CD14-positive monocyte (primary cell): ENCODE data around the gene PDE4B. TPM values are rescaled to one million over a fixed set of nuclear protein-coding genes. Genes with fewer than 3 reads are reported as not detected.

ENCODE experiments used
- DNase-seq, 3 donors: peaks; one replicate each; pipeline ENCODE4 v3.0.0-alpha.2; 2011 to 2022
- H2AFZ ChIP-seq: 2 replicates; pipeline ENCODE4 v1.6.0; 2012; ENCODE audit warnings: mild to moderate bottlenecking, low read depth, low read length, inconsistent platforms; ENCODE audit not compliant: insufficient read depth, poor library complexity, severe bottlenecking
- H3K27ac ChIP-seq, 2 donors: 1 replicate in 1 of 2; 2 replicates in 1 of 2; pipeline ENCODE4 v1.5.1; 2012 to 2013; ENCODE audit warnings: low read length in 2 of 2, control low read depth in 1 of 2, inconsistent platforms in 1 of 2, low read depth in 1 of 2, mild to moderate bottlenecking in 1 of 2
- H3K27me3 ChIP-seq, 2 donors: one replicate each; pipeline versions ENCODE4 v1.6.0 to v1.6.1; 2011 to 2013; ENCODE audit warnings: low read length in 2 of 2; ENCODE audit not compliant: control insufficient read depth in 2 of 2, insufficient read depth in 2 of 2
- H3K36me3 ChIP-seq, 2 donors: replicated peaks in 1 of 2; 1 replicate in 1 of 2; 2 replicates in 1 of 2; pipeline versions ENCODE4 v1.5.1 to v1.6.1; 2012 to 2013; ENCODE audit warnings: low read length in 2 of 2, control low read depth in 1 of 2, inconsistent platforms in 1 of 2, mild to moderate bottlenecking in 1 of 2; ENCODE audit not compliant: insufficient read depth in 2 of 2, control insufficient read depth in 1 of 2
- H3K4me1 ChIP-seq, 2 donors: 1 replicate in 1 of 2; 2 replicates in 1 of 2; pipeline versions ENCODE4 v1.5.1 to v1.6.1; 2012 to 2013; ENCODE audit warnings: low read length in 2 of 2, control low read depth in 1 of 2, inconsistent platforms in 1 of 2, mild to moderate bottlenecking in 1 of 2, moderate library complexity in 1 of 2; ENCODE audit not compliant: insufficient read depth in 2 of 2, control insufficient read depth in 1 of 2
- H3K4me2 ChIP-seq: replicated peaks from 2 replicates; pipeline ENCODE3; 2012; ENCODE audit warnings: low read length, moderate library complexity, mild to moderate bottlenecking; ENCODE audit not compliant: poor library complexity, severe bottlenecking; ENCODE audit errors: extremely low read depth
- H3K4me3 ChIP-seq, 3 experiments: fragments of 200-600 bp in 1 of 3; sonication (generic) in 1 of 3; replicated peaks in 1 of 3; 1 replicate in 2 of 3; 2 replicates in 1 of 3; pipeline ENCODE4 v1.5.1; 2011 to 2013; ENCODE audit warnings: low read length in 3 of 3, mild to moderate bottlenecking in 3 of 3, control low read depth in 2 of 3, low read depth in 2 of 3, inconsistent platforms in 1 of 3, moderate library complexity in 1 of 3
- H3K79me2 ChIP-seq: 2 replicates; pipeline ENCODE4 v1.6.0; 2012; ENCODE audit warnings: mild to moderate bottlenecking, control low read depth, inconsistent platforms, low read length, moderate library complexity; ENCODE audit not compliant: insufficient read depth
- H3K9ac ChIP-seq: 2 replicates; pipeline ENCODE4 v1.6.0; 2017; ENCODE audit warnings: low read length, mild to moderate bottlenecking; ENCODE audit not compliant: insufficient read depth, poor library complexity, severe bottlenecking
- H3K9me3 ChIP-seq, 2 donors: replicated peaks in 1 of 2; 1 replicate in 1 of 2; 2 replicates in 1 of 2; pipeline versions ENCODE4 v1.5.1 to v1.6.1; 2012 to 2013; ENCODE audit warnings: low read length in 2 of 2, control low read depth in 1 of 2; ENCODE audit not compliant: control insufficient read depth in 1 of 2, insufficient read depth in 1 of 2
- H4K20me1 ChIP-seq: 2 replicates; pipeline ENCODE4 v1.6.0; 2012; ENCODE audit warnings: mild to moderate bottlenecking, low read length, control low read depth, moderate library complexity; ENCODE audit not compliant: insufficient read depth
- H3K27ac Mint-ChIP-seq, 7 donors: one replicate each; pipeline ENCODE4 v1.8.0; 2020; ENCODE audit warnings: mild to moderate bottlenecking in 7 of 7, mixed read lengths in 7 of 7, moderate library complexity in 6 of 7, inconsistent platforms in 2 of 7
- H3K27me3 Mint-ChIP-seq, 3 donors: one replicate each; pipeline ENCODE4 v1.8.0; 2021 to 2022; ENCODE audit warnings: low read depth in 3 of 3, mild to moderate bottlenecking in 3 of 3, mixed read lengths in 3 of 3, moderate library complexity in 3 of 3, inconsistent platforms in 1 of 3
- H3K36me3 Mint-ChIP-seq, 2 donors: one replicate each; pipeline ENCODE4 v1.8.0; 2020; ENCODE audit warnings: mixed read lengths in 2 of 2, inconsistent platforms in 1 of 2, mild to moderate bottlenecking in 1 of 2
- H3K4me1 Mint-ChIP-seq: one replicate; pipeline ENCODE4 v1.8.0; 2020; ENCODE audit warnings: mild to moderate bottlenecking, mixed read lengths
- H3K4me3 Mint-ChIP-seq, 2 donors: one replicate each; pipeline ENCODE4 v1.8.0; 2020; ENCODE audit warnings: mild to moderate bottlenecking in 2 of 2, mixed read lengths in 2 of 2, moderate library complexity in 1 of 2
- H3K9me3 Mint-ChIP-seq, 7 donors: one replicate each; pipeline ENCODE4 v1.8.0; 2020 to 2022; ENCODE audit warnings: mixed read lengths in 7 of 7, mild to moderate bottlenecking in 6 of 7, moderate library complexity in 6 of 7, inconsistent platforms in 2 of 7
- CTCF ChIP-seq: fragments of 200-600 bp; IDR thresholded peaks from one replicate; pipeline ENCODE4 v1.8.0; 2022; ENCODE audit warnings: antibody characterized with exemption, mild to moderate bottlenecking
- WGBS: methylation state at CpG from one replicate; pipeline ENCODE4 v1.1.5; 2013; ENCODE audit warnings: missing lambda C conversion rate; ENCODE audit not compliant: insufficient coverage; 5-methylcytosine and 5-hydroxymethylcytosine counted together
- intact Hi-C, 2 donors: fragments of 100-400 bp; cut with micrococcal nuclease; formaldehyde crosslinking; loops; one replicate each; pipeline versions ENCODE4 v1.15.0 to v1.15.1; 2023
- polyA plus RNA-seq, 3 donors: library from polyadenylated mRNA; depleted of rRNA in 1 of 3; unstranded in 2 of 3; stranded (reverse) in 1 of 3; fragments of 300-500 nt in 2 of 3; fragments of >200 nt in 1 of 3; fragmentation: Illumina TruSeq in 2 of 3; gene quantifications; 1 replicate in 2 of 3; 2 replicates in 1 of 3; pipeline ENCODE4 v1.2.3, GENCODE V29; 2012 to 2021

Gene PDE4B
- polyA plus RNA-seq, 3 donors, result 17.2 to 52.8 (median 25.2) TPM

DNA sequence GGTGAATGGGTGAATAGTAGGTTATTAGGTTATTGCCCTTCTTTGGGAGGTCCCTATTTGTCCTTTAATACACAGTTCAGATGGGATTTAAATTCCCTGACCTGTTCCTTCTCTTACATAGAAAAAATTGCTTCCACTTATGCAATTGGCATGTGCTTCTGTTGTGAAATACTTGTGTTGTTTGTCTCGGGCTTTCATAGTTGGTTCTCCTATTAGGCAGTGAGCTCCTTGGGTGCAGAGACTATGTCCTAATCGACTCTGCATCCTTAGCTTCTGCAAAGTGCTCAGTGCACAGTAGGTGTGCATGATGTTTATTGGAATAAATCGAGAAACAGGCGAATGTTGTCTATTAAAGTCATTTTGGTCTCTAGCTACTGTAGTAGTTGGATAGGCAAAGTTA is 1.3 kb upstream of the PDE4B start:
- H3K27ac Mint-ChIP-seq, result peak overlapping the region in 4 of 7 donors; percentile 38 to 68 (median 60)
- H3K36me3 Mint-ChIP-seq, result peaks cover 0 to 3% of the 10 kb centered on the region in 2 donors
- intact Hi-C loops, result no loop called here
- DNase-seq, result peak; percentile 64 to 82 (median 75)
- peak overlapping the region; percentile 86 to 98 for H3K4me3 Mint-ChIP-seq
- peaks cover 16 to 33% of the 10 kb centered on the region in 2 donors for H3K27me3 ChIP-seq
- peaks cover 27 to 44% (median 39%) of the 10 kb centered on the region in 3 donors for H3K27me3 Mint-ChIP-seq
- no peaks in the 10 kb centered on the region for H3K79me2 ChIP-seq
- H4K20me1 ChIP-seq, result no peaks in the 10 kb centered on the region
- WGBS, result 0% methylated on average over 2 of the region's 4 CpGs
- no peak for TF ChIP-seq CTCF
- no peak overlapping the region for H3K9ac ChIP-seq
- H3K4me3 ChIP-seq, result peak overlapping the region in 2 of 3 experiments; percentile 48 to 82
- peaks cover 41% of the 10 kb centered on the region for H3K4me1 Mint-ChIP-seq
- H3K27ac ChIP-seq, result peak overlapping the region in 1 of 2 donors; percentile 12
- H2AFZ ChIP-seq, result no peak overlapping the region
- H3K9me3 ChIP-seq, result peaks cover 3 to 13% of the 10 kb centered on the region in 2 donors
- H3K4me2 ChIP-seq, result peak overlapping the region; percentile 87
- peaks cover 4 to 20% (median 14%) of the 10 kb centered on the region in 7 donors for H3K9me3 Mint-ChIP-seq
- no peaks in the 10 kb centered on the region for H3K36me3 ChIP-seq
- H3K4me1 ChIP-seq, result peaks cover 39 to 45% of the 10 kb centered on the region in 2 donors

- Mint-ChIP-seq H3K4me3 (peak overlapping the region; percentile 86 to 98), H3K27me3 (peaks cover 28 to 51% (median 43%) of the 10 kb centered on the region in 3 donors), H3K36me3 (peaks cover 0 to 3% of the 10 kb centered on the region in 2 donors), H3K27ac (peak overlapping the region; percentile 0 to 90 (median 45)), H3K4me1 (peaks cover 41% of the 10 kb centered on the region), H3K9me3 (peaks cover 4 to 20% (median 14%) of the 10 kb centered on the region in 7 donors)
- Histone ChIP-seq H3K4me1 (peaks cover 39 to 45% of the 10 kb centered on the region in 2 donors), H3K4me3 (peak overlapping the region; percentile 28 to 82 (median 48)), H3K9ac (peak overlapping the region; percentile 48), H3K4me2 (peak overlapping the region; percentile 87), H3K9me3 (peaks cover 3 to 13% of the 10 kb centered on the region in 2 donors), H3K27me3 (peaks cover 16 to 33% of the 10 kb centered on the region in 2 donors), H3K79me2 (no peaks in the 10 kb centered on the region), H4K20me1 (no peaks in the 10 kb centered on the region), H3K27ac (no peak overlapping the region), H2AFZ (peak overlapping the region; percentile 86), H3K36me3 (no peaks in the 10 kb centered on the region)
- DNase-seq, result peak in 1 of 3 donors; percentile 3
- 13% methylated on average over 27 of the region's 35 CpGs for WGBS
- intact Hi-C loops, result no loop called here
- TF ChIP-seq CTCF, result no peak
Measured at GRCh38 chr1:65791801-65792668, 660 bp upstream of the PDE4B start.
